Right lobe of liver (tissue), 6 donors: ENCODE data around the gene TAF13. TPM values are rescaled to one million over a fixed set of nuclear protein-coding genes. Genes with fewer than 3 reads are reported as not detected.

ENCODE experiments used
- ATAC-seq, 4 donors: fragments of 200-7000 bp; cut with Tn5 transposase; one replicate each; pipeline ENCODE4 v1.9.1; 2020; ENCODE audit warnings: mild to moderate bottlenecking in 4 of 4, moderate library complexity in 4 of 4
- DNase-seq, 3 donors: peaks; one replicate each; pipeline ENCODE4 v3.0.0-alpha.2; 2020
- H3K27ac ChIP-seq, 3 donors: fragments of 200-600 bp; one replicate each; pipeline ENCODE4 v1.8.0; 2022
- H3K27me3 ChIP-seq, 2 donors: fragments of 200-600 bp; one replicate each; pipeline ENCODE4 v1.8.0; 2022
- H3K36me3 ChIP-seq, 4 donors: fragments of 200-600 bp; sonication (generic) in 1 of 4; one replicate each; pipeline versions ENCODE4 v1.5.1 to v1.8.0; 2017 to 2022; ENCODE audit warnings: control low read depth in 1 of 4
- H3K4me1 ChIP-seq, 4 donors: fragments of 200-600 bp; sonication (generic) in 1 of 4; one replicate each; pipeline versions ENCODE4 v1.5.1 to v1.8.0; 2017 to 2022; ENCODE audit warnings: control low read depth in 1 of 4
- H3K4me3 ChIP-seq, 3 donors: fragments of 200-600 bp; one replicate each; pipeline ENCODE4 v1.8.0; 2022
- H3K9me3 ChIP-seq, 4 donors: fragments of 200-600 bp; sonication (generic) in 1 of 4; one replicate each; pipeline versions ENCODE4 v1.5.1 to v1.8.0; 2017 to 2022; ENCODE audit warnings: control low read depth in 1 of 4
- CTCF ChIP-seq, 4 donors: fragments of 200-600 bp in 3 of 4; fragments of 450-650 bp in 1 of 4; IDR thresholded peaks; one replicate each; pipeline versions ENCODE4 v1.5.1 to v1.8.0; 2016 to 2022; ENCODE audit warnings: antibody characterized with exemption in 4 of 4, mild to moderate bottlenecking in 2 of 4
- POLR2A ChIP-seq: fragments of 450-650 bp; IDR thresholded peaks from one replicate; pipeline ENCODE4 v1.6.1; 2017; ENCODE audit warnings: antibody characterized with exemption, mild to moderate bottlenecking
- WGBS: methylation state at CpG from one replicate; pipeline ENCODE4 v1.1.6; 2018; ENCODE audit warnings: low coverage, low lambda C conversion rate; ENCODE audit not compliant: insufficient coverage; ENCODE audit errors: missing lambda C conversion rate; 5-methylcytosine and 5-hydroxymethylcytosine counted together
- intact Hi-C, 2 donors: fragments of 100-400 bp; cut with DNase I; formaldehyde crosslinking; loops; one replicate each; pipeline versions ENCODE4 v1.11.2 to v1.14.1; 2022
- total RNA-seq, 6 experiments: library from RNA; depleted of rRNA in 2 of 6; stranded (reverse); fragments of >200 nt in 2 of 6; fragmentation: NEBNext Ultra II Directional in 3 of 6; extraction: Animal tissue kit (Norgen Biotek cat#: 25700) in 3 of 6; gene quantifications; one replicate each; pipeline versions ENCODE4 v1.1.0 to v1.2.4, GENCODE V29; 2016 to 2023
- donor health status: DM: no; HTN: yes; CAD: no.
- donor health status: DM: no; HTN: no; CAD: no.
- donor health status: DM: no; HTN: no; CAD: no.
- donor health status: DM: no; HTN: yes; CAD: no.
- donor health status: DM: no; HTN: yes; CAD: no.

TAF13 gene
- total RNA-seq, 6 experiments from 2014 or later: 19.2 to 41.1 (median 26.4) TPM

GRCh38 chr1:109080441-109081082 is 4.8 kb upstream of the TAF13 start:
- 64% methylated on average over 4 of the region's 5 CpGs for WGBS
- no peak for TF ChIP-seq CTCF (IDR thresholded peaks at IDR 0.05)
- H3K36me3 ChIP-seq: no peaks in the 10 kb centered on the region
- H3K4me1 ChIP-seq: no peaks in the 10 kb centered on the region
- intact Hi-C loops: no loop called here
- ATAC-seq (no peak), DNase-seq (no peak)
- no peaks in the 10 kb centered on the region for H3K27me3 ChIP-seq
- peak overlapping the region in 2 of 3 donors; percentile 40 to 54 for H3K27ac ChIP-seq
- no peak overlapping the region for H3K4me3 ChIP-seq
- no peaks in the 10 kb centered on the region for H3K9me3 ChIP-seq

- no peak for TF ChIP-seq CTCF (IDR thresholded peaks at IDR 0.05)
- no peak for TF ChIP-seq POLR2A
- ATAC-seq (no peak), DNase-seq (no peak)
- peaks cover 0 to 8% (median 6%) of the 10 kb centered on the region in 4 donors for H3K4me1 ChIP-seq
- H3K36me3 ChIP-seq: no peaks in the 10 kb centered on the region
- no peaks in the 10 kb centered on the region for H3K9me3 ChIP-seq
- no peak overlapping the region for H3K27ac ChIP-seq
- no peaks in the 10 kb centered on the region for H3K27me3 ChIP-seq
- no peak overlapping the region for H3K4me3 ChIP-seq
- intact Hi-C loops: no loop called here
- WGBS: 88% methylated on average over 2 of the region's 2 CpGs
Measured at GRCh38 chr1:109079240-109079622, 3.4 kb upstream of the TAF13 start.

GRCh38 chr1:109078317-109078716 is 2.5 kb upstream of the TAF13 start:
- intact Hi-C loops: no loop called here
- no peak for ATAC-seq

GRCh38 chr1:109069294-109069693 is 6.5 kb downstream of the TAF13 start:
- Histone ChIP-seq H3K27me3 (no peaks in the 10 kb centered on the region), H3K4me1 (no peaks in the 10 kb centered on the region), H3K9me3 (no peaks in the 10 kb centered on the region), H3K4me3 (no peak overlapping the region), H3K27ac (no peak overlapping the region), H3K36me3 (peaks cover 0 to 21% (median 2%) of the 10 kb centered on the region in 4 donors)
- TF ChIP-seq POLR2A: no peak
- TF ChIP-seq CTCF (IDR thresholded peaks at IDR 0.05): no peak
- WGBS: 89% methylated on average over 1 of the region's 1 CpG
- no peak for ATAC-seq
- no peak for DNase-seq
- intact Hi-C loops: no loop called here

More at GRCh38 chr1:109078317-109078716, 2.5 kb upstream of the TAF13 start:
- Histone ChIP-seq H3K9me3 (no peaks in the 10 kb centered on the region), H3K4me3 (no peak overlapping the region), H3K36me3 (no peaks in the 10 kb centered on the region), H3K4me1 (peaks cover 0 to 8% (median 6%) of the 10 kb centered on the region in 4 donors), H3K27me3 (no peaks in the 10 kb centered on the region), H3K27ac (no peak overlapping the region)
- DNase-seq: no peak
- WGBS: 60% methylated on average over 1 of the region's 1 CpG
- no peak for TF ChIP-seq POLR2A
- no peak for TF ChIP-seq CTCF (IDR thresholded peaks at IDR 0.05)
